ENCODE results near the gene TKT.

GRCh38 chr3:53188136-53188685 lies 67.6 kb downstream of the TKT start:
- no peak for TF ChIP-seq POLR2A (IDR thresholded peaks at IDR 0.05; ENCODE audit: low read depth, low read length)
- TF ChIP-seq POLR2AphosphoS5 (IDR thresholded peaks at IDR 0.05; ENCODE audit: low read depth, low read length), result no peak
- TF ChIP-seq TAF1 (IDR thresholded peaks at IDR 0.05; ENCODE audit: borderline replicate concordance, low read depth, low read length), result no peak
